ENCODE data around the gene PCNX2. TPM values are rescaled to one million over a fixed set of nuclear protein-coding genes. Genes with fewer than 3 reads are reported as not detected.
A peak's percentile ranks its signal among the peaks of the same experiment; 100 is the strongest.

Gene PCNX2
- 10 to 100 TPM; 11.6 to 16.8 (median 13.5) TPM for polyA plus RNA-seq (ENCODE audit: insufficient read length in 3 of 3)
- long read RNA-seq, donor 1, result 0 reads
- long read RNA-seq, donor 2, partial matches to known transcripts, result 0 of 1 reads
- long read RNA-seq, donor 2, other reads (novel, unspliced or antisense), result 0 of 1 reads
- long read RNA-seq, donor 3, partial matches to known transcripts, result 0 of 54 reads
- long read RNA-seq, donor 3, other reads (novel, unspliced or antisense), result 54 of 54 reads
- long read RNA-seq, donor 4, result 0 reads
- long read RNA-seq, donor 5, result 0 reads
- long read RNA-seq, donor 6, result 0 reads
- long read RNA-seq, donor 7, result 0 reads
- long read RNA-seq, donor 8, result 0 reads
- long read RNA-seq, donor 9, result 0 reads
- long read RNA-seq, donor 10, result 0 reads
- long read RNA-seq, donor 11, result 0 reads
- long read RNA-seq, donor 12, result 0 reads
- long read RNA-seq, donor 13, result 0 reads
- long read RNA-seq, donor 14, result 0 reads
- long read RNA-seq, donor 15, result 0 reads
- long read RNA-seq, donor 16, partial matches to known transcripts, result 0 of 1 reads
- long read RNA-seq, donor 16, other reads (novel, unspliced or antisense), result 0 of 1 reads

- DNase-seq (ENCODE audit: extremely low read depth in 1 of 11, low read depth in 9 of 11, low spot score in 4 of 11), result peak in 9 of 11 donors; percentile 22 to 56 (median 39)
Measured at GRCh38 chr1:233295237-233295974, at the start of gene PCNX2. TSS of gene PCNX2 (minus strand) at chr1:233295725. CDS start at chr1:233295478, 247 bp downstream.

GRCh38 chr1:233343262-233343661, 47.7 kb upstream of the PCNX2 start:
- DNase-seq (ENCODE audit: extremely low read depth in 1 of 11, low read depth in 9 of 11, low spot score in 4 of 11), result no peak

GRCh38 chr1:233342086-233342485, 46.6 kb upstream of the PCNX2 start:
- DNase-seq (ENCODE audit: extremely low read depth in 1 of 11, low read depth in 9 of 11, low spot score in 4 of 11), result no peak

- DNase-seq (ENCODE audit: extremely low read depth in 1 of 11, low read depth in 9 of 11, low spot score in 4 of 11), result no peak
Measured at GRCh38 chr1:233340966-233341516, 45.5 kb upstream of the PCNX2 start.

- no peak for DNase-seq (ENCODE audit: extremely low read depth in 1 of 11, low read depth in 9 of 11, low spot score in 4 of 11)
Measured at GRCh38 chr1:233340031-233340555, 44.6 kb upstream of the PCNX2 start.

- no peak for DNase-seq (ENCODE audit: extremely low read depth in 1 of 11, low read depth in 9 of 11, low spot score in 4 of 11)
Measured at GRCh38 chr1:233338102-233338501, 42.6 kb upstream of the PCNX2 start.

GRCh38 chr1:233337505-233337904, 42.0 kb upstream of the PCNX2 start:
- DNase-seq (ENCODE audit: extremely low read depth in 1 of 11, low read depth in 9 of 11, low spot score in 4 of 11), result no peak

- no peak for DNase-seq (ENCODE audit: extremely low read depth in 1 of 11, low read depth in 9 of 11, low spot score in 4 of 11)
Measured at GRCh38 chr1:233336554-233337456, 41.3 kb upstream of the PCNX2 start.

GRCh38 chr1:233334092-233334491, 38.6 kb upstream of the PCNX2 start:
- no peak for DNase-seq (ENCODE audit: extremely low read depth in 1 of 11, low read depth in 9 of 11, low spot score in 4 of 11)

- DNase-seq (ENCODE audit: extremely low read depth in 1 of 11, low read depth in 9 of 11, low spot score in 4 of 11), result no peak
Measured at GRCh38 chr1:233333086-233333485, 37.6 kb upstream of the PCNX2 start.

- no peak for DNase-seq (ENCODE audit: extremely low read depth in 1 of 11, low read depth in 9 of 11, low spot score in 4 of 11)
Measured at GRCh38 chr1:233331676-233332519, 36.4 kb upstream of the PCNX2 start.

- no peak for DNase-seq (ENCODE audit: extremely low read depth in 1 of 11, low read depth in 9 of 11, low spot score in 4 of 11)
Measured at GRCh38 chr1:233328142-233328921, 32.8 kb upstream of the PCNX2 start.

- DNase-seq (ENCODE audit: extremely low read depth in 1 of 11, low read depth in 9 of 11, low spot score in 4 of 11), result no peak
Measured at GRCh38 chr1:233327651-233328141, 32.2 kb upstream of the PCNX2 start, which contains the start of gene MAP3K21. TSS of gene MAP3K21 (plus strand) at chr1:233327724. CDS start at chr1:233328029, 305 bp downstream.

GRCh38 chr1:233326811-233327650, 31.5 kb upstream of the PCNX2 start:
- peak in 10 of 11 donors; percentile 54 to 87 (median 74) for DNase-seq (ENCODE audit: extremely low read depth in 1 of 11, low read depth in 9 of 11, low spot score in 4 of 11)

- no peak for DNase-seq (ENCODE audit: extremely low read depth in 1 of 11, low read depth in 9 of 11, low spot score in 4 of 11)
Measured at GRCh38 chr1:233326319-233326718, 30.8 kb upstream of the PCNX2 start.

- DNase-seq (ENCODE audit: extremely low read depth in 1 of 11, low read depth in 9 of 11, low spot score in 4 of 11), result no peak
Measured at GRCh38 chr1:233323718-233324117, 28.2 kb upstream of the PCNX2 start.
